Measurements from ENCODE around the gene HARS1. TPM values are rescaled to one million over a fixed set of nuclear protein-coding genes. Genes with fewer than 3 reads are reported as not detected.

HARS1 gene
- total RNA-seq, 2 experiments from 2014 or later: 44.3 to 61.6 TPM

Small RNA genes lying within 50 kb of the gene (microRNA-seq; reads per million reads assigned to microRNA genes)
- gene MIR3655 (ENCODE audit: borderline replicate concordance): 3.8 reads per million

Small RNA genes lying within 50 kb of the gene (small RNA-seq; reads per million reads assigned to genes)
- gene VTRNA1-1: not detected
- not detected for gene VTRNA1-2
- not detected for gene VTRNA1-3

Other genes starting within 250 kb of the HARS1 start
- gene EIF4EBP3, start 143.7 kb downstream of the HARS1 start, total RNA-seq (2014; rRNA removed; shearing (Covaris generic)): 0.98 TPM in 1 of 2 replicates, not detected in the other
- 7.9 and 8.3 TPM in 2 replicates for gene EIF4EBP3, start 143.7 kb downstream of the HARS1 start, total RNA-seq (2022)
- 18.8 and 19.1 TPM in 2 replicates for gene SRA1, start 133.9 kb downstream of the HARS1 start, total RNA-seq (2014; rRNA removed; shearing (Covaris generic))
- 21.3 and 24.5 TPM in 2 replicates for gene SRA1, start 133.9 kb downstream of the HARS1 start, total RNA-seq (2022)
- 22.7 and 37.9 TPM in 2 replicates for gene APBB3, start 126.8 kb downstream of the HARS1 start, total RNA-seq (2014; rRNA removed; shearing (Covaris generic))
- 32.1 and 32.2 TPM in 2 replicates for gene APBB3, start 126.8 kb downstream of the HARS1 start, total RNA-seq (2022)
- 19.6 and 29.1 TPM in 2 replicates for gene SLC35A4, start 126.5 kb downstream of the HARS1 start, total RNA-seq (2014; rRNA removed; shearing (Covaris generic))
- 48.7 TPM in 2 replicates for gene SLC35A4, start 126.5 kb downstream of the HARS1 start, total RNA-seq (2022)
- 0.54 and 1.0 TPM in 2 replicates for gene CD14, start 58.2 kb downstream of the HARS1 start, total RNA-seq (2014; rRNA removed; shearing (Covaris generic))
- gene CD14, start 58.2 kb downstream of the HARS1 start, total RNA-seq (2022): 0.52 and 0.76 TPM in 2 replicates
- gene TMCO6, start 51.9 kb downstream of the HARS1 start, total RNA-seq (2014; rRNA removed; shearing (Covaris generic)): 15.4 and 26.9 TPM in 2 replicates
- 36.8 and 38.8 TPM in 2 replicates for gene TMCO6, start 51.9 kb downstream of the HARS1 start, total RNA-seq (2022)
- 107 and 166 TPM in 2 replicates for gene NDUFA2, start 43.7 kb downstream of the HARS1 start, total RNA-seq (2014; rRNA removed; shearing (Covaris generic))
- 63.4 and 70.3 TPM in 2 replicates for gene NDUFA2, start 43.7 kb downstream of the HARS1 start, total RNA-seq (2022)
- gene IK, start 43.5 kb downstream of the HARS1 start, total RNA-seq (2014; rRNA removed; shearing (Covaris generic)): 64.4 and 83.7 TPM in 2 replicates
- gene IK, start 43.5 kb downstream of the HARS1 start, total RNA-seq (2022): 90.4 and 99.3 TPM in 2 replicates
- 18.7 and 23.9 TPM in 2 replicates for gene WDR55, start 26.5 kb downstream of the HARS1 start, total RNA-seq (2014; rRNA removed; shearing (Covaris generic))
- gene WDR55, start 26.5 kb downstream of the HARS1 start, total RNA-seq (2022): 31.5 and 34.2 TPM in 2 replicates
- gene DND1, start 17.8 kb downstream of the HARS1 start, total RNA-seq (2014; rRNA removed; shearing (Covaris generic)): 2.2 and 3.6 TPM in 2 replicates
- gene DND1, start 17.8 kb downstream of the HARS1 start, total RNA-seq (2022): 2.7 and 4.5 TPM in 2 replicates
- gene HARS2, start 85 bp upstream of the HARS1 start, total RNA-seq (2014; rRNA removed; shearing (Covaris generic)): 20.8 and 23.4 TPM in 2 replicates
- gene HARS2, start 85 bp upstream of the HARS1 start, total RNA-seq (2022): 27.3 and 27.5 TPM in 2 replicates
- gene ZMAT2, start 9.1 kb upstream of the HARS1 start, total RNA-seq (2014; rRNA removed; shearing (Covaris generic)): 24.8 and 40.0 TPM in 2 replicates
- 41.6 and 44.9 TPM in 2 replicates for gene ZMAT2, start 9.1 kb upstream of the HARS1 start, total RNA-seq (2022)
- gene PCDHA1, start 94.8 kb upstream of the HARS1 start, total RNA-seq (2014; rRNA removed; shearing (Covaris generic)): not detected in 2 replicates
- gene PCDHA1, start 94.8 kb upstream of the HARS1 start, total RNA-seq (2022): not detected in 2 replicates
- gene PCDHA2, start 103.5 kb upstream of the HARS1 start, total RNA-seq (2014; rRNA removed; shearing (Covaris generic)): not detected in 2 replicates
- gene PCDHA2, start 103.5 kb upstream of the HARS1 start, total RNA-seq (2022): not detected in 2 replicates
- not detected in 2 replicates for gene PCDHA3, start 109.7 kb upstream of the HARS1 start, total RNA-seq (2014; rRNA removed; shearing (Covaris generic))
- not detected in 2 replicates for gene PCDHA3, start 109.7 kb upstream of the HARS1 start, total RNA-seq (2022)
- gene PCDHA4, start 115.7 kb upstream of the HARS1 start, total RNA-seq (2014; rRNA removed; shearing (Covaris generic)): not detected in 2 replicates
- not detected in 2 replicates for gene PCDHA4, start 115.7 kb upstream of the HARS1 start, total RNA-seq (2022)
- gene PCDHA5, start 130.2 kb upstream of the HARS1 start, total RNA-seq (2014; rRNA removed; shearing (Covaris generic)): not detected in 2 replicates
- gene PCDHA5, start 130.2 kb upstream of the HARS1 start, total RNA-seq (2022): not detected in 2 replicates
- not detected in 2 replicates for gene PCDHA6, start 136.6 kb upstream of the HARS1 start, total RNA-seq (2014; rRNA removed; shearing (Covaris generic))
- not detected in 2 replicates for gene PCDHA6, start 136.6 kb upstream of the HARS1 start, total RNA-seq (2022)
- not detected in 2 replicates for gene PCDHA7, start 142.9 kb upstream of the HARS1 start, total RNA-seq (2014; rRNA removed; shearing (Covaris generic))
- not detected in 2 replicates for gene PCDHA7, start 142.9 kb upstream of the HARS1 start, total RNA-seq (2022)
- not detected in 2 replicates for gene PCDHA8, start 149.8 kb upstream of the HARS1 start, total RNA-seq (2014; rRNA removed; shearing (Covaris generic))
- not detected in 2 replicates for gene PCDHA8, start 149.8 kb upstream of the HARS1 start, total RNA-seq (2022)
- gene PCDHA9, start 157.0 kb upstream of the HARS1 start, total RNA-seq (2014; rRNA removed; shearing (Covaris generic)): not detected in 2 replicates
- not detected in 2 replicates for gene PCDHA9, start 157.0 kb upstream of the HARS1 start, total RNA-seq (2022)
- not detected in 2 replicates for gene PCDHA10, start 164.5 kb upstream of the HARS1 start, total RNA-seq (2014; rRNA removed; shearing (Covaris generic))
- gene PCDHA10, start 164.5 kb upstream of the HARS1 start, total RNA-seq (2022): not detected in 2 replicates
- not detected in 2 replicates for gene PCDHA11, start 177.6 kb upstream of the HARS1 start, total RNA-seq (2014; rRNA removed; shearing (Covaris generic))
- not detected in 2 replicates for gene PCDHA11, start 177.6 kb upstream of the HARS1 start, total RNA-seq (2022)
- not detected in 2 replicates for gene PCDHA12, start 183.9 kb upstream of the HARS1 start, total RNA-seq (2014; rRNA removed; shearing (Covaris generic))
- gene PCDHA12, start 183.9 kb upstream of the HARS1 start, total RNA-seq (2022): not detected in 2 replicates
- gene PCDHA13, start 190.8 kb upstream of the HARS1 start, total RNA-seq (2014; rRNA removed; shearing (Covaris generic)): not detected in 2 replicates
- not detected in 2 replicates for gene PCDHA13, start 190.8 kb upstream of the HARS1 start, total RNA-seq (2022)
- gene PCDHAC1, start 234.9 kb upstream of the HARS1 start, total RNA-seq (2014; rRNA removed; shearing (Covaris generic)): not detected in 2 replicates
- gene PCDHAC1, start 234.9 kb upstream of the HARS1 start, total RNA-seq (2022): not detected in 2 replicates